ENCODE data around the gene PSMA1. TPM values are rescaled to one million over a fixed set of nuclear protein-coding genes. Genes with fewer than 3 reads are reported as not detected.

Gene PSMA1
- total RNA-seq, 1 experiment from 2014 or later, result 167 TPM

DNA sequence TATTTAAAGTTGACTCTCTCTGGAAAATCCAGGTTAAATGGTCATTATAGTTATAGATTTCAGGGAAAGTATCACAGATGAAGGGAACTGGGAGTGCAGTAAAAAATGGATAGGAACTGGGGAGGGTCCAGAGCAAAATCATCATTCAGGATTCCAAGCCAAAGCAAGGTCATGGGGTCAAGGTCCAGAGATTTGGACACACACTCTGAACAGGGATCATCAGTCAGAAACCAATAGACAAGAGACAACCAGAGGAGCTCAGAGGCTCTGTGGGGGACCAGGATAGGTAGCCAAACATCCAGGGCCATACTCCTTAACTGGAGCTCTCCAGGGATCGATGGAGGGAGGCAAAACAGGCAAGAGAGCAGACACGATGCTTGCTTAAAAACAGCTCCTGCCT lies 27.3 kb upstream of the PSMA1 start:
- TF ChIP-seq, protein P1, sequence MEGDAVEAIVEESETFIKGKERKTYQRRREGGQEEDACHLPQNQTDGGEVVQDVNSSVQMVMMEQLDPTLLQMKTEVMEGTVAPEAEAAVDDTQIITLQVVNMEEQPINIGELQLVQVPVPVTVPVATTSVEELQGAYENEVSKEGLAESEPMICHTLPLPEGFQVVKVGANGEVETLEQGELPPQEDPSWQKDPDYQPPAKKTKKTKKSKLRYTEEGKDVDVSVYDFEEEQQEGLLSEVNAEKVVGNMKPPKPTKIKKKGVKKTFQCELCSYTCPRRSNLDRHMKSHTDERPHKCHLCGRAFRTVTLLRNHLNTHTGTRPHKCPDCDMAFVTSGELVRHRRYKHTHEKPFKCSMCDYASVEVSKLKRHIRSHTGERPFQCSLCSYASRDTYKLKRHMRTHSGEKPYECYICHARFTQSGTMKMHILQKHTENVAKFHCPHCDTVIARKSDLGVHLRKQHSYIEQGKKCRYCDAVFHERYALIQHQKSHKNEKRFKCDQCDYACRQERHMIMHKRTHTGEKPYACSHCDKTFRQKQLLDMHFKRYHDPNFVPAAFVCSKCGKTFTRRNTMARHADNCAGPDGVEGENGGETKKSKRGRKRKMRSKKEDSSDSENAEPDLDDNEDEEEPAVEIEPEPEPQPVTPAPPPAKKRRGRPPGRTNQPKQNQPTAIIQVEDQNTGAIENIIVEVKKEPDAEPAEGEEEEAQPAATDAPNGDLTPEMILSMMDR (conservative IDR thresholded peaks at IDR 0.05), result no peak
- H4K20me1 ChIP-seq (ENCODE audit: control insufficient read depth, insufficient read depth, insufficient read length), result no peaks in the 10 kb centered on the region
- Mint-ChIP-seq H3K27me3 (ENCODE audit: low read depth) (no peaks in the 10 kb centered on the region), H3K36me3 (ENCODE audit: insufficient read depth in 1 of 3, low read depth in 3 of 3) (no peaks in the 10 kb centered on the region), H3K4me1 (peaks cover 2 to 3% of the 10 kb centered on the region in 2 experiments), H3K4me3 (no peak overlapping the region), H3K9me3 (no peaks in the 10 kb centered on the region), H3K27ac (no peak overlapping the region)
- no peak overlapping the region for H3K4me2 ChIP-seq (ENCODE audit: insufficient read depth, insufficient read length, low read length)
- H3K56ac ChIP-seq (ENCODE audit: insufficient read length, low read depth, low read length), result no peak overlapping the region
- H2BK20ac ChIP-seq (ENCODE audit: low read depth, low read length, poor library complexity, severe bottlenecking), result no peak overlapping the region
- no peak for DNase-seq
- no peak overlapping the region for H2BK15ac ChIP-seq (ENCODE audit: low read depth, low read length)
- H2AFZ ChIP-seq (ENCODE audit: low read length), result no peak overlapping the region
- no peak overlapping the region for H3T11ph ChIP-seq (ENCODE audit: low read length)
- H2BK12ac ChIP-seq (ENCODE audit: insufficient read length, low read depth, low read length), result no peak overlapping the region
- no peaks in the 10 kb centered on the region for H3K23me2 ChIP-seq (ENCODE audit: insufficient read length, low read depth, low read length, poor library complexity, severe bottlenecking)
- H4K8ac ChIP-seq (replicated peaks; ENCODE audit: insufficient read length, low read depth, low read length), result no peak overlapping the region
- no peak overlapping the region for H3K9ac ChIP-seq (ENCODE audit: extremely low read depth, insufficient read length, low read length)
- no peak overlapping the region for H2BK120ac ChIP-seq (ENCODE audit: low read depth, low read length, poor library complexity, severe bottlenecking)
- H3K4ac ChIP-seq (ENCODE audit: low read depth, low read length), result no peak overlapping the region
- H3K27ac ChIP-seq (ENCODE audit: insufficient read length, low read depth, low read length), result no peak overlapping the region
- no peaks in the 10 kb centered on the region; the same call in 1 of the 2 replicates for H3K4me1 ChIP-seq (ENCODE audit: insufficient read depth, low read length)
- no peaks in the 10 kb centered on the region for H3K9me3 ChIP-seq (ENCODE audit: control insufficient read depth, low read depth, low read length)
- H3K18ac ChIP-seq (ENCODE audit: insufficient read length, low read depth, low read length), result no peak overlapping the region
- no peak overlapping the region for H4K5ac ChIP-seq (ENCODE audit: insufficient read length, low read depth, low read length)
- H3K79me1 ChIP-seq (ENCODE audit: insufficient read depth, low read depth, low read length, poor library complexity, severe bottlenecking), result no peaks in the 10 kb centered on the region
- no CpG with 5 or more reads among the region's 2 CpGs for WGBS (ENCODE audit: extremely low coverage, insufficient read length, low lambda C conversion rate)
- no peak overlapping the region for H2AK5ac ChIP-seq (ENCODE audit: insufficient read length, low read length)
- H4K91ac ChIP-seq (ENCODE audit: insufficient read length, low read depth, low read length), result no peak overlapping the region
- H2BK5ac ChIP-seq (ENCODE audit: insufficient read length, low read length), result no peak overlapping the region
- H3K79me2 ChIP-seq (ENCODE audit: insufficient read depth, low read length), result no peaks in the 10 kb centered on the region
- no peaks in the 10 kb centered on the region for H3K27me3 ChIP-seq (ENCODE audit: insufficient read depth, low read length)
- no peak overlapping the region for H3K23ac ChIP-seq (ENCODE audit: insufficient read length, low read depth, low read length)
- H3K14ac ChIP-seq (ENCODE audit: insufficient read depth, low read length), result no peak overlapping the region

Measured in H9 (cell line).